GM18508 (cell line): Measurements from ENCODE around the gene CFAP68.

Source experiments
- ATAC-seq: cut with Tn5 transposase; IDR thresholded peaks from one replicate; pipeline ENCODE4 v1.9.1; 2021; ENCODE audit warnings: moderate number of reproducible peaks; ENCODE audit not compliant: insufficient read depth, unreplicated experiment

The CFAP68 gene, protein sequence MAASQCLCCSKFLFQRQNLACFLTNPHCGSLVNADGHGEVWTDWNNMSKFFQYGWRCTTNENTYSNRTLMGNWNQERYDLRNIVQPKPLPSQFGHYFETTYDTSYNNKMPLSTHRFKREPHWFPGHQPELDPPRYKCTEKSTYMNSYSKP

DNA sequence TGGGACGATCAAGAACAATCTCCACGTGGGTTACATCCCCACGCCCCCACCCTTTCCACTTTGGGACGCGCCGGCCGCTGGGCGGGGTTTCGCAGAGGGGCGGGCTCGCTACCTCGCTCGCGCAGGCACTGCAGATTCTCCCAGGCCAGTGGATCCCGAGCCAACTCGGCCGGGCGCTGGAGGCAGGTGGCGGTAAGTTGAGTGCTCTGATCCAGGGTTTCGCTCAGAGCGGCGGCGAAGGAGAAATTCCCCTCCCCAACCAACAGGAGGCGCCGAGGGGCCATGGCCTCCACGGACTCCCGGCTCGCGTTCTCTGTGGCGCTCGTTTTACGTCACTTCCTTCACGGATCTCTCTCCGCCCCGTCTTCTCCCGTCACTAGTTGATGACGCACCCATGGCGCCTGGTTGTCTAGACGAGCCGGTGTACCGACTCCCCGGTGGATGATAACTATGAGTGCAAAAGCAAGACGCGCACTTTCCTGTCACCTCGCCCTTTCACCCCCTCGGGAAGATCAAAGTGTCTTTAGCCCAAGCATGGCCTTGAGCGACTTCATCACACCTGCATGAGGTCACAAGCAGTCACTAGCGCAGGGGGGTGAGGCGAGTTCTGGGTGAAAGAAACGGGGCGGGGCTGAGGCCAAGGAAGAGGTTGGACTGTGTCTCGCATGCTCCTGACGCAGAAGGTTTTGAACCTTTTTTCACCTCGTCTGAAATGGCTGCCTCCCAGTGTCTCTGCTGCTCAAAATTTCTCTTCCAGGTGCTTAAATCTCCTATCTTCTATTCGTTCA, at the start of gene CFAP68, which contains the start of gene FDXACB1:
TSS of gene CFAP68 (plus strand) at position 693 of the 788 bp plus-strand sequence. CDS start at position 713, 20 bp downstream.
TSS of gene FDXACB1 (minus strand) at position 317 of the 788 bp plus-strand sequence. CDS start at position 284, 33 bp downstream.
- ATAC-seq = peak; percentile 81

DNA sequence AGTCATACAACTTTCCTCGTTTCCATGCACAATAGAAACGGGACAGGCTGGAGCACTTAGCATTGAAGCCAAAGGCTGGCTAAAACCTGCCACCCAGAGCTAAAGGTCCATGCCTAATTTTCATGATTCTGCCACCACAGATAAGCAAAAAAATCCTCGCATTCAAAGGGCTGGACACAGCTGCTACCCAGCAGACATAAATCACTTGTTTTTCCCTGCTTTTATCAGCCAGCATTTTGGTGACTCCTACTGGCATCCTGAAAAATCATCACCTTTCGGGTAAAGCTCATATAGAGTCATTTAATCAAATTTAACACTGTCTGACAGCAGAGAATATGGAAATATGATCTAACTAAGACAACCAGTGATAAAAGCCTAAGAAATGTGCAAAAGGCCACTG, 45.8 kb upstream of the CFAP68 start:
- no peak for ATAC-seq

DNA sequence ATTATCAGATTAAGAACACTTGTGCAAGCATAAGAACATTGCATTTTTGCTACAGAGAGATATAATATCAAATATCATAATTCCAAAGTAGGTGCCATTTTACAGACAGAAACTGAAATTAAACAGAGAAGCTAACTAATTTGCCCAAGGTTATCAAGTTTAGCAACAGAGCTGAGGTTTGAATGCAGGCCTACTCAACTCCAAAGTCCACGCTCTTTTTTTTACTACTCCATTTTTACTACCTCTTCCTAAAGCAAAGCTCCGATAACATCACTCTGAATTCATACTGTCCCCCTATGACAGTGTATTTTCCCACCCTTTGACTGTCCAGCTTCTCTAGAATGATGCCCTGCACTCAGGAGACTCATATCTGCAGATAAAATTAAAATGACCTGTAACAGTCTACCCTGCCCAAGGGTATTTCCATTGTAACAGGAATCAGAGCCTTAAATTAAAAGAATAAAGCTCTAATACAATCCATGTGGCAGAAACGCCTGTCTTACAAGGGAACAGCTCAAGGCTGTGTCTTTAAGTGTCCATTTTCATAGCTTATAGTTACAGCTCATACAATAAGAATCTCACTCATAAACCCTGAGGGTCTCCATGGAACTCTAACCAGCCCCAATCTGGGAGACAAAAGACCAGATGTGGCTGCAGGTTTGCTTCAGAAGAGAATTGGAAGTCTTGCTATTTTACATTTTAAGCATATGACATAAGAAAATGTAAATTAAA, 44.7 kb upstream of the CFAP68 start:
- ATAC-seq = no peak

DNA sequence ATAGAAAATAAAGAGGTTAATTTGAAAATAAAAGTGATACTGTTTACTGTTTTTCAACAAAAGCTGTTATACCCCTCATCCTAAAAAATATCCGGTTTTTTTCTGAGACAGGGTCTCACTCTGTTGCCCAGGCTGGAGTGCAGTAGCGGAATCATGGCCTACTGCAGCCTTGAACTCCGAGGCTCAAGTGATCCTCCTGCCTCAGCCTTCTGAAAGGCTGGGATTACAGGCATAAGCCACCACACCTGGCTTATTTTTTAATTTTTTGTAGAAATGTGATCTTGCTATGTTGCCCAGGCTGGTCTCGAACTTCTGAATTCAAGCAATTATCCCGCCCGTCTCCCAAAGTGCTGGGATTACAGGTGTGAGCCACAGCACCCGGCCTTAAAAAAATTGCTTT, 43.7 kb upstream of the CFAP68 start:
- no peak for ATAC-seq

DNA sequence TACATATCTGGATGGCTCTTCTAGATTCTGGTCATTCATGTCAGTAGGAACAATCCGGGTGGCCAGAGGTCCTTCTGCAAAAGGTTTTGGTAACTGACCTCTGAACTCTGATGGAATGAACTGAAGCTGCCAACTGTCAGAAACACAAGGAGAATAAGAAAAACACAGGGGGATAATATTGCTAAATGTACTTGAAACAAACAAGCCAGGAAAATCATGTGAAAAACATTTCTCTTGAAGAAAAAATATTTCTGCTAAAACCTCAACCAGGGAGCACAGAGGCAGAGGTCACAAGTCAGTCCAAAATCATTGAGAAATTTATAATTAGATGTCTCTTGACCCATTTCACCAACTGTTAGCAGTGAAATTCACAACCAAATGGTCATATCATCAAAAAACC, 43.2 kb upstream of the CFAP68 start:
- ATAC-seq = no peak

DNA sequence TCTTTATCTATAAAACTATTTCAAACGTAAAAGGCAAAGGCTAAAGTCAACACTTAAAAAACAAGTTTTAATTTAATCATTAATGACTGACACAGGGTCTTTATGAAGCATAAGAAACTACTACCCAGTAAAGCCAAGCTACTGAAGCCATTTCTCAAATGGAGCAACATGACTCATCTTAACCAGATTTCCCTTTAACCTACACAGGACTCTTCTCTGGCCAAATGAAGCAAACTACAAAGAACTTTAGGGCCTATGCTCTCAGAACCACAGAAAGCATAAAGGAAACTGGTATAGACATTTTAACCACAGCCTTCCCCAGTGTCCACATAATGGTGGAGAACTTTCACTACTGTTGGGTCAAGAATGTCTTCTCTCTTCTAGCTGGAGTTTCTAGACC, 42.6 kb upstream of the CFAP68 start:
- ATAC-seq = peak; percentile 69

DNA sequence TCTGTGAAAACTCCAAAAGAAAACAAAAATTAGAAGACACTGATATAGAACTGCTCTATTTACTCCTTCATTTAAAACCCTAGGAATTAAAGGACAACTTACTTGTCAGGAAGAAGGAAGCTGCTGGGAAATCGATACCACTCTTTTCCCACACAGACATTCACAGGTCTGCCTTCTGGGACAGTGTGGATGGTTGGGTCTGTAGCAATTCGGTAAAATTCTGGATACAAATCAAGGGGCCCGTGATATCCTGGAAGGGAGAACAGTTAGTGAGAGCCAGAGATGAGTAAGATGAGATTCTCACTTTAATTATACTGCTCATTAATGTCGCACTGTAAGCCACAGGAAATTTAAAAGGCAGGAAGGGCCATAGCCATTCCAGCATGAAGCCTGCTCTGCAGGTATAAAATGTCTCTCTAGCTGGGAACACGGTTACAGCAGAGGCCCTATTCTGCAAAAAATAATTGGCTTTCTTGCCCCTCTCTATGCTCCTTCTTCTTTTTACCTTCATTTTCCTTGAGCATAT, 41.9 kb upstream of the CFAP68 start:
- no peak for ATAC-seq

DNA sequence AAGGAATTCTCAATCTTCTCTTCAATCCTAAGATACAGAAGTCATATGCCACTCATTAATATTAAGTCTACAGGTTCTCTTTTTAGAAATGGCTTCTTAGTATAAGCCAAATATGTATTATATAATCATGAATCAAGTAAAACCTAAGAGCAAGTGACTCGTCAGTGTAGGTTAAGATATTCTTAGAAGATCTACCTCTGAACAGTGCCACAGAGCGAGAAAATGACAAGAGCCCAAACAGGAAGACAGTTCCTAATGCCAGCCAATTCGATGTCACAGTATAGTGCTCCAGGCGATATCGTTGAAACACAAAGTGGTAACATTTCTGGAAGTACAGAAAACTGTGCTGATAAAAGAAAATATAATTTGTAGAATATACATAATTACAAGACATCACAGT, 41.3 kb upstream of the CFAP68 start:
- no peak for ATAC-seq

DNA sequence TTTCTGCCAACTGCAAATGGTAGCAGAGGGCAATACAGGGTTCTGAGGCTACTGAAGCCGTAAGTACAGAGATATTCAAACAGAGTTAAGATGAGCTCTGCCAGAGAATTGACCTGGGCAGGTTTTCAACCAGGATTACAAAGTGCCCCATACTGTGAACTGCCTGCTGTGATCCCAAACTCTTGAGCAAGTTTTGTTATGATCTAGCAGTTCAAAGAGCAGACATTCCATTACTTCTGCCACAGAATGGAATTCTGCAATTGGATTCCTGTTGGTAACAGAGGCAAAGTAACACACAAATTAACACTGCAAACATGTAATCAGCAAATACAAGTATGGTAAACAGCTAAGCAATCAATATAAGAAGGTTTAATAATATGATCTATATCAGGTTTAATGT, 39.2 kb upstream of the CFAP68 start:
- ATAC-seq = no peak

DNA sequence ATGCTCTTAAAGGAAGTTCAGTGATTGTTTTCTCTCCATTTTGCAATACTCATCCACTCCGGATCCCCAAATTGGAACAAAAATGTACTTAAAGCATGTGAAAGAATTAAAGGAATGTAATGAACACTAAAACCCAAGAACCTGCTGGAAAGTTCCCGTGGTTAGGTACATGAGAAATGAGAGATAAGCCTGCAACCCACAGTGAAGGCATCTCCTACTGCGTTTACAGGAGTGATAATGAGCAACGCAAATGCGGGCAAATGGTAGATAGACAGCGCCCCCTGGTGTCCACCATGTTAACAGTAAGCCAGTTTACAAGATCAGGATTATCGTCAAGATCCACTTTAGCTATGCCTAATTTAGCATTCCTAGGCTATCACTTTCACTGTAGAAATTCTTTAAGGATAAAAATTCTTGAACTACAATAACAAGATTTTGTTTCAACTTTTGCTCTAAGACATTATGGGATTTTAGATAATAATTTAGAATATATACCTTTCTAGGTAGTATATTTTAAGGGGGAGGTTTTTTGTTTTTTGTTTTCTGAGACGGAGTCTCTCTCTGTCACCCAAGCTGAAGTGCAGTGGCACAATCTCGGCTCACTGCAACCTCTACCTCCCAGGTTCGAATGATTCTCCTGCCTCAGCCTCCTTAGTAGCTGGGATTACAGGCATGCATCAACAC, 37.8 kb upstream of the CFAP68 start:
- ATAC-seq = peak; percentile 44

DNA sequence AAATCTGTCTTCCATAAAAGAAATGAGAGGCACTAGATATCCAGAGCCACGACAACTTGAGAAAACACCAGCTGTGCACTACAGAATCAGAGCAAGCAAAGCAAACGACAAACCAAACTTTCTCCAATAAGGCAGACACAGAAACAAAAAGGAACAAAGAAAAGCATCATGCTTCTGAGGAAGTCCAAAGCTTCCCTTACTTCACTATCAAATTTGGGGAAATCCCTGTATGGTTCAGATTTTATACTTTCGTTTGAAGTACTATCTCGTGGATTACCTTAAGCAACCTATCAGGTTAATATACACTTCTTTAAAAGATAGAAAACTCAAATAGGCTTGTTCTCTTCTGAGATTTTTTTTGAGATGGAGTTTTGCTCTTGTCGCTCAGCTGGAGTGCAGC, 35.7 kb upstream of the CFAP68 start:
- ATAC-seq = no peak

DNA sequence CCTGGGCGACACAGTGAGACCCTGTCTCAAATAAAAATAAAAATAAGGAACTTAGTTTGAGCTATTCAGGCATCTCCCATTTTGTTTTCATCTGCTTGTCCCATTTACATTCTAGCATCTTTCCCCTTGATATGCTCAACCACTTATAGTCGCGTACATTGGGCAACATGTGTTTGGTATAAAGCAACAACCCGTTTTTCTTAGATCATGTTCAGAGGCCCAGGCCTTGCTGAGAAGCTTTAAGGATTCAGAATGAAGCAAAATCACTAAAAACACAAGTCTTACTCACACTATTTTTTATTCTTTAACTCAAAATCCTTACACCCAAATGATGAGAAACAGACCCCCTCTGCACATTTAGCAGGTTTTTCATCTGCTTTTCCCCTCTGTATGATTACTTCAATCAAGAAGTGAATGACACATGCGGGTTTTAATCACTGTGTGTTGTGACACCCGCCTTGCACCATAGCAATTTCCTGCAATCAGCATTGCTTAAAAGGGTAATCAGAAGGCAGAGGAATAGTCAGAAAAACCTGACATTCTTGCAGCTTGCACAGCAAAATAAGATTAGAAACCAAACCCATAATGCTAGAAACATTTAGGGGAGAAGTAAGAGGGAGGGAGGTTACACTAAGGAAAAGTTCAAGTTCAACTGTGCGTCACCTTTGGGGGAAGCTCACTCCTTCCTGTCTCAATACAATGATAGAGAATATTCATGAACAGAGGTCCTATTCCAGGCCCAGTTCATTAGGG, 33.9 kb upstream of the CFAP68 start:
- ATAC-seq = no peak

DNA sequence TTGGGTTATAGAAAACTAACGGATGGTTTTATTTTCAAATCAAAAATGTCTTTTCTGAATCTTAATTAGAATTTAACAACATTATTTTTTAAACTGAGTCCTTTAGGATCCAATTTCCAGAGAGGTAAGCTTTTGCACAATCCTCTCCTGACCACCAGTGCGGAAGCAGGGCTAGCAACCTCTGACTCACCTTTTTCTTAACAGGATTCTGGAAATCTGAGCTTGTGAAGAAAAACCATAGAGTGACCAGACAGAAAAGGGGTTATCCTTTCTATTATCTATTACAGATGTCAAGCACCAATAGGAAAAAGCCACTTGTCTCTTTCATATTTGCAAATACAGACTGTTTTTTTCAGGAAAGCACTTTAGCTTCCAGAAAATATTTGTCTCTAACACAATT, 33.3 kb upstream of the CFAP68 start:
- no peak for ATAC-seq

DNA sequence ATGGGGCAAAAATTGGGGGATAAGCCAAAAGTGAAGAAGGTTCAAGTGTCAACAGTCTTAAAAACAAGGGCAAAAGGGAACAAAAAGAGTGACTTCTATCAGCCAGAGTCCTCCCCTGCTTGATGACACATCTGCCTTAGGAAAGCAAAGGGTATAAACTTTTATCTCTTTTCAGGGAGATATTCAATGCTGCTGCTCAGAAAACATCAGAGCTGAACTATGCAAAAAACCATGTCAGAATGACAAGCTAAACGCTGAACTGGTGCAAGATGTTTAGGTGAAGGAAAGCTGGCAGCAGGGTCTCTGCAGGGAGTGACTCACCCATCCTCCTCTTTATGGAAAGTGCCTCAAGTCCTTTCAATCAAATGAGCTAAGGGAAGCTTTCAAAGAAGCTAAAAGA, 32.7 kb upstream of the CFAP68 start:
- no peak for ATAC-seq

DNA sequence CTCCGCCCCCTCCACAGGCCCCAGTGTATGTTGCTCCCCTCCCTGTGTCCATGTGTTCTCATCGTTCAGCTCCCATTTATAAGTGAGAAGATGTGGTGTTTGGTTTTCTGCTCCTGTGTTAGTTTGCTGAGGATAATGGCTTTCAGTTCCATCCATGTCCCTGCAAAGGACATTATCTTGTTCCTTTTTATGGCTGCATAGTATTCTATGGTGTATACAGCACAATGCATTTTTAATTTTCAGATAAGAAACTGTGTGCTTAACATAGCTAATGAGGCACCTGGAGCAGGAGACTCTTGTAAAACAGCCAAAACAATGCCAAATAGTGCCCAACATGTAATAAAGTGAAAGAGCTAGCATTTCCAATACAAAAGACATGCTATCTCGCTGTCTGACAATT, 29.7 kb upstream of the CFAP68 start:
- ATAC-seq = no peak

DNA sequence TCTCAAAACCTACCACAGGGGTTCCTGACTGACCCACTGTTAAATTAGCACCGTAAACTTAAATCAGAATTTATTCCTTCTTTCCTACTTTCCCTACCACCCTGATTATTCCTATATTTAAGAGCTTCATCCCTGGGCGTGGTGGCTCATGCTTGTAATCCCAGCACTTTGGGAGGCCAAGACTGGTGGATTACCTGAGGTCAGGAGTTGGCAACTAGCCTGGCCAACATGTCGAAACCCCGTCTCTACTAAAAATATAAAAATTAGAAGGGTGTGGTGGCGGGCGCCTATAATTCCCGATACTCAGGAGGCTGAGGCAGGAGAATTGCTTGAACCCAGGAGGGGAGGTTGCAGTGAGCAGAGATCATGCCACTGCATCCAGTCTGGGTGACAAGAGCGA, 28.3 kb upstream of the CFAP68 start:
- no peak for ATAC-seq

DNA sequence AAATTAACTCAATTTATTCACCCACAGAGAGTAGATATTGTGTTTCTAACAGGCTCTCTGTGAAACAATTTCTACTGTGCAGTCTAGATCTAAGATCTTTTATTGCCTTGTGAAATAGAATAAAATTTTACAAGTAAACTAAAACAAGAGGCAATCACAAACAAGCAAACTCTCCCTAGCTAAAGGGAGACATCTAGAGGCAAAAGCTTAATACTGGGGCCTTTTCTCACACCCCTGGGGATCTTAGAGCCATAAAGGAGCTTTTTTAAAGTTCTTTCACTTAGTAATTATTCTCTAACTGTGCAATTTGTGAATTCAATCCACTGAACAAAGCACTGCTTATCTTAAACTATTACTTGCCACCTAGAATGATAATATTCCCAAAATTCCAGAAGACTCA, 27.7 kb upstream of the CFAP68 start:
- no peak for ATAC-seq

DNA sequence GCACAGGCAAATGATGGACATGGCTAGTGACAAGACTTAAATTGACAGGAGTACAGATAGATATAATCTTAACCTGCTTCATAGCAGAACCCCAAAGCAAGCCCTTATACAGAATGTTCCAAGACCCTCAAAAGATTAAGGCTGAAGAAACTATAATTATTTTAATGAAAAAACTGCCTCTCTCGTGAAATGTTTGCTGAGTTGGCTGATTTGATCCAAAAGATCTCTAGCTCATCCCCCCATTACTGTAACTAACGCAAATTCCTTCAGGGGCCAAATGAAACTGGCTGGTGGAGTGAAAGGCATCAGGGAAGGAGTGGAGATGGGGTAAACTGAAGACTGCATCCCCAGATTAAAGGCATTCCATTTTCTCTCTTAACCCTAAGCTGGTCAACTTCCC, 27.2 kb upstream of the CFAP68 start:
- ATAC-seq = no peak

DNA sequence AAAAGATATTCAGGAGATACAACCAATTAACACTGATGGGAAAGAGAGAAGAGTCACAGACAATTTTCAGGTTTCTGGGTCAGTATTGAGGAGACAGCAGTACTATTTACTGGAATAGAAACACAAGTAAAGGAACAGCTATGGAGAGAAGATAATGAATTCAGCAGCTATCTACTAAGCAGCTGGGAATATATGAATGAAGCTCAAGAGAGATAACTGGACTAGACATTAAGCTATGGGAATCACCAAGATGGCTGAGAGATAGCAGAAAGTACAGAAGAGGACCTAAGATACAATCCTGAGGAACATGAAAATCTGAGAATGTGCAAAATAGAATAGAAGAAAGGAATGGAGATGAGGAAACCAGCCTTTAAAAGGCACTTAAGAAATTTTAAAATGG, 23.8 kb upstream of the CFAP68 start:
- no peak for ATAC-seq

DNA sequence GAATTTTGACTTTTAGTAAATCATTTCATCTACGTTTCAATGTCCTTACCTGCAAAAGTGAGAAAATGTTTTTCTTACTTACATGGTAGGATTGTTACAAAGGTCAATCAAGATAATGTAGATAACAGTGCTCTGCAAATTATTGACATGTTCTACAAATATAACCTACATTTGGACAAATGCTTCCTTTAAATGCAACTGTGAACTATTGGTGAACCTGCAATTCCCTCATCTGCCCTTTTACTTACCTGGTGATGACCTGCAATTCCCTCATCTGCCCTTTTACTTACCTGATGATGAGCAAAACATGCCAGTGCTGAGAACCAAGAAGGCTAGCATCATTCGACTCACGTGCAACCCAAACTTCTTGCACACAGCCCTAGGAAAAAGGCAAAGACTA, 19.1 kb upstream of the CFAP68 start:
- ATAC-seq = no peak
